IMR-90 (cell line): ENCODE data around the gene C5orf24. TPM values are rescaled to one million over a fixed set of nuclear protein-coding genes. Genes with fewer than 3 reads are reported as not detected.

ENCODE experiments used
- ATAC-seq: fragments of 200-7000 bp; cut with Tn5 transposase; 2 replicates; pipeline ENCODE4 v1.9.1; 2020; ENCODE audit warnings: low read depth, mild to moderate bottlenecking, moderate library complexity
- BruUV-seq: library from RNA; stranded (reverse); fragments of 400-500 nt; replicated peaks from 2 replicates; lab custom pipeline; 2021; lab: Mats Ljungman, UMichigan
- CTCF ChIA-PET: fragments of 300-600 bp; formaldehyde crosslinking; extraction: SDS; loops from one replicate; lab custom pipeline; 2021; ENCODE audit warnings: antibody characterized with exemption; lab: Yijun Ruan, JAX
- POLR2A ChIA-PET: fragments of 300-600 bp; sonication (Branson Sonifier 250); formaldehyde crosslinking; loops from one replicate; lab custom pipeline; 2022; ENCODE audit warnings: antibody characterized with exemption; ENCODE audit not compliant: unreplicated experiment; lab: Charles Lee
- DNase-seq: peaks from one replicate; pipeline ENCODE4 v3.0.0; 2013
- H2AFZ ChIP-seq: replicated peaks from 2 replicates; pipeline ENCODE3; 2013; ENCODE audit warnings: low read length, mild to moderate bottlenecking; ENCODE audit not compliant: poor library complexity
- H2AK5ac ChIP-seq: 2 replicates; pipeline ENCODE4 v1.6.1; 2013; ENCODE audit warnings: low read depth, low read length, inconsistent platforms
- H2AK9ac ChIP-seq: replicated peaks from 2 replicates; pipeline ENCODE3; 2013; ENCODE audit warnings: mild to moderate bottlenecking, low read depth, low read length, moderate library complexity; ENCODE audit not compliant: poor library complexity
- H2BK120ac ChIP-seq: 2 replicates; pipeline ENCODE4 v1.6.1; 2013; ENCODE audit warnings: low read depth, low read length, inconsistent platforms
- H2BK15ac ChIP-seq: 3 replicates; pipeline ENCODE4 v1.6.1; 2013; ENCODE audit warnings: low read depth, low read length, inconsistent platforms
- H2BK20ac ChIP-seq: 2 replicates; pipeline ENCODE4 v1.6.1; 2013; ENCODE audit warnings: low read depth, mild to moderate bottlenecking, inconsistent platforms, low read length, moderate library complexity
- H2BK5ac ChIP-seq: 2 replicates; pipeline ENCODE4 v1.6.1; 2013; ENCODE audit warnings: mild to moderate bottlenecking, low read depth, low read length, inconsistent platforms; ENCODE audit not compliant: poor library complexity, severe bottlenecking
- H3K14ac ChIP-seq: replicated peaks from 2 replicates; pipeline ENCODE4 v1.6.1; 2013; ENCODE audit warnings: low read depth, low read length, inconsistent platforms
- H3K18ac ChIP-seq: 2 replicates; pipeline ENCODE4 v1.6.1; 2013; ENCODE audit warnings: low read depth, low read length, control low read depth
- H3K23ac ChIP-seq: 2 replicates; pipeline ENCODE4 v1.6.1; 2013; ENCODE audit warnings: low read depth, low read length, inconsistent platforms
- H3K27ac ChIP-seq: 2 replicates; pipeline ENCODE4 v1.5.1; 2013; ENCODE audit warnings: mild to moderate bottlenecking, control low read depth, low read length; ENCODE audit not compliant: insufficient read depth
- H3K27me3 ChIP-seq: 2 replicates; pipeline ENCODE4 v1.6.1; 2013; ENCODE audit warnings: low read length; ENCODE audit not compliant: control insufficient read depth, insufficient read depth
- H3K36me3 ChIP-seq: 2 replicates; pipeline ENCODE4 v1.6.1; 2013; ENCODE audit warnings: low read length, mixed read lengths; ENCODE audit not compliant: control insufficient read depth, insufficient read depth
- H3K4ac ChIP-seq: 2 replicates; pipeline ENCODE4 v1.6.1; 2013; ENCODE audit warnings: low read depth, low read length, inconsistent platforms
- H3K4me1 ChIP-seq: 2 replicates; pipeline ENCODE4 v1.6.1; 2013; ENCODE audit warnings: low read length, mixed read lengths; ENCODE audit not compliant: control insufficient read depth, insufficient read depth
- H3K4me2 ChIP-seq: 2 replicates; pipeline ENCODE4 v1.6.1; 2013; ENCODE audit warnings: low read depth, mild to moderate bottlenecking, control low read depth, low read length, moderate library complexity
- H3K4me3 ChIP-seq: 2 replicates; pipeline ENCODE4 v1.5.1; 2013; ENCODE audit warnings: low read depth, mild to moderate bottlenecking, control low read depth, low read length, moderate library complexity; ENCODE audit not compliant: insufficient read depth
- H3K56ac ChIP-seq: 2 replicates; pipeline ENCODE4 v1.6.1; 2013; ENCODE audit warnings: low read length, inconsistent platforms; ENCODE audit not compliant: insufficient read depth; ENCODE audit errors: extremely low read depth
- H3K79me1 ChIP-seq, 2 experiments: 2 replicates each; pipeline ENCODE4 v1.6.1; 2013; ENCODE audit warnings: low read length in 2 of 2, inconsistent platforms in 1 of 2, low read depth in 1 of 2
- H3K9ac ChIP-seq: 2 replicates; pipeline ENCODE4 v1.6.1; 2013; ENCODE audit warnings: low read depth, low read length, control low read depth
- H3K9me1 ChIP-seq: 2 replicates; pipeline ENCODE4 v1.6.1; 2013; ENCODE audit warnings: low read length, inconsistent platforms; ENCODE audit not compliant: insufficient read depth
- H3K9me3 ChIP-seq: 2 replicates; pipeline ENCODE4 v1.6.1; 2013; ENCODE audit warnings: low read length; ENCODE audit not compliant: control insufficient read depth, insufficient read depth
- H4K20me1 ChIP-seq: 2 replicates; pipeline ENCODE4 v1.6.1; 2013; ENCODE audit warnings: low read length, inconsistent platforms; ENCODE audit not compliant: insufficient read depth
- H4K5ac ChIP-seq: 2 replicates; pipeline ENCODE4 v1.6.1; 2013; ENCODE audit warnings: mild to moderate bottlenecking, low read depth, low read length, control low read depth
- H4K8ac ChIP-seq, 2 experiments: 2 replicates each; pipeline ENCODE4 v1.6.1; 2013; ENCODE audit warnings: low read depth in 2 of 2, low read length in 2 of 2, control low read depth in 1 of 2, inconsistent platforms in 1 of 2
- H4K91ac ChIP-seq: 2 replicates; pipeline ENCODE4 v1.6.1; 2013; ENCODE audit warnings: low read depth, low read length, inconsistent platforms; ENCODE audit not compliant: insufficient read depth
- BHLHE40 ChIP-seq: fragments of 150-350 bp; IDR thresholded peaks from 2 replicates; pipeline ENCODE4 v1.6.1; 2016; ENCODE audit warnings: mild to moderate bottlenecking, low read depth, low read length
- CEBPB ChIP-seq: IDR thresholded peaks from 2 replicates; pipeline ENCODE4 v1.6.1; 2012; ENCODE audit warnings: low read depth, low read length, improper control_type of control experiment
- CHD1 ChIP-seq: IDR thresholded peaks from 2 replicates; pipeline ENCODE4 v1.6.1; 2012; ENCODE audit warnings: low read depth, low read length, improper control_type of control experiment
- FOS ChIP-seq: fragments of 150-350 bp; IDR thresholded peaks from 2 replicates; pipeline ENCODE4 v1.6.1; 2016; ENCODE audit warnings: low read depth, low read length
- MAFK ChIP-seq: IDR thresholded peaks from 2 replicates; pipeline ENCODE4 v1.6.1; 2012; ENCODE audit warnings: low read depth, low read length, improper control_type of control experiment
- MAZ ChIP-seq: IDR thresholded peaks from 2 replicates; pipeline ENCODE4 v1.6.1; 2012; ENCODE audit warnings: low read depth, mild to moderate bottlenecking, low read length, improper control_type of control experiment, moderate library complexity, borderline replicate concordance
- MXI1 ChIP-seq: IDR thresholded peaks from 2 replicates; pipeline ENCODE4 v1.6.1; 2012; ENCODE audit warnings: low read depth, mild to moderate bottlenecking, low read length, moderate library complexity, borderline replicate concordance
- NFE2L2 ChIP-seq: fragments of 150-350 bp; IDR thresholded peaks from 2 replicates; pipeline ENCODE4 v1.6.1; 2016; ENCODE audit warnings: low read depth, mild to moderate bottlenecking, low read length
- POLR2A ChIP-seq: IDR thresholded peaks from 2 replicates; pipeline ENCODE4 v1.6.1; 2012; ENCODE audit warnings: mild to moderate bottlenecking, low read depth, low read length
- RCOR1 ChIP-seq: IDR thresholded peaks from 2 replicates; pipeline ENCODE4 v1.6.1; 2012; ENCODE audit warnings: mild to moderate bottlenecking, low read length, improper control_type of control experiment; ENCODE audit not compliant: insufficient replicate concordance
- SMC3 ChIP-seq: fragments of 150-350 bp; IDR thresholded peaks from 2 replicates; pipeline ENCODE4 v1.6.1; 2016; ENCODE audit warnings: low read depth, mild to moderate bottlenecking, antibody characterized with exemption, low read length, moderate library complexity
- WGBS, 2 experiments: methylation state at CpG; one replicate each; pipeline versions ENCODE4 v1.1.5 to v1.1.7; 2013; ENCODE audit warnings: missing lambda C conversion rate in 2 of 2; ENCODE audit not compliant: insufficient read length in 1 of 2; ENCODE audit errors: extremely low coverage in 2 of 2; 5-methylcytosine and 5-hydroxymethylcytosine counted together
- dilution Hi-C: fragments of 300-500 bp; cut with HindIII; formaldehyde crosslinking; loops from one replicate; pipeline ENCODE4 v1.14.3; 2018; ENCODE audit warnings: low sequenced_read_pairs; ENCODE audit not compliant: unreplicated experiment
- in situ Hi-C: fragments of 300-500 bp; cut with MboI; formaldehyde crosslinking; loops from 3 replicates; pipeline ENCODE4 v1.14.3; 2019; ENCODE audit warnings: low sequenced_read_pairs, inconsistent platforms, mixed read lengths
- intact Hi-C: fragments of 100-400 bp; cut with micrococcal nuclease; formaldehyde crosslinking; loops from 2 replicates; pipeline ENCODE4 v1.10.0; 2022
- polyA plus RNA-seq, 3 experiments: library from polyadenylated mRNA; depleted of rRNA; stranded (reverse); fragments of >200 nt; gene quantifications; 2 replicates each; pipeline ENCODE4 v1.2.3, GENCODE V29; 2012; ENCODE audit warnings: low replicate concordance in 1 of 3
- total RNA-seq: library from RNA; depleted of rRNA; stranded (reverse); fragments of >200 nt; gene quantifications from 2 replicates; pipeline ENCODE4 v1.2.3, GENCODE V29; 2012
- TF ChIP-seq, protein P1 (sequence below): fragments of 150-350 bp; IDR thresholded peaks from 2 replicates; pipeline ENCODE4 v1.6.1; 2017; ENCODE audit warnings: mild to moderate bottlenecking, antibody characterized with exemption, low read length, low read depth
- TF ChIP-seq, protein P2 (sequence below): conservative IDR thresholded peaks from 2 replicates; pipeline ENCODE4 v1.5.1; 2012; ENCODE audit warnings: mild to moderate bottlenecking, low read depth, low read length, improper control_type of control experiment

C5orf24 gene
- total and polyA plus RNA-seq, 2 of the 4 experiments (the other 2 are of a cell fraction): 29.8 to 44.9 TPM

- Histone ChIP-seq H3K27ac (no peak overlapping the region), H3K27me3 (no peaks in the 10 kb centered on the region), H2AFZ (no peak overlapping the region), H2BK15ac (no peak overlapping the region), H3K4me3 (no peak overlapping the region), H3K14ac (no peak overlapping the region), H3K9me3 (no peaks in the 10 kb centered on the region), H3K4me2 (no peak overlapping the region), H4K20me1 (no peaks in the 10 kb centered on the region; the same call in 1 of the 2 replicates), H3K36me3 (peaks cover 47% of the 10 kb centered on the region), H3K23ac (no peak overlapping the region), H3K9me1 (0 out of 2 replicates have a peak, but pooled peaks cover 3% of the 10 kb centered on the region), H4K5ac (no peak overlapping the region), H3K9ac (no peak overlapping the region), H2BK20ac (no peak overlapping the region), H2AK5ac (no peak overlapping the region), H2AK9ac (no peak overlapping the region), H2BK120ac (no peak overlapping the region), H4K8ac (no peak overlapping the region), H3K56ac (no peak overlapping the region), H2BK5ac (no peak overlapping the region), H3K4me1 (peaks cover 2% of the 10 kb centered on the region; the same call in 1 of the 2 replicates), H3K4ac (no peak overlapping the region), H3K79me1 (peaks cover 12% of the 10 kb centered on the region in 2 experiments), H3K18ac (no peak overlapping the region), H4K91ac (no peak overlapping the region)
- ATAC-seq: no peak
- POLR2A ChIA-PET: no interaction called here
- no TSS peak for BruUV-seq
- intact Hi-C loops: loop anchor here (10.0 kb wide), 1 partner anchor 114 kb away; no protein-coding TSS in a partner anchor
- CTCF ChIA-PET: no interaction called here
- no peak for DNase-seq
- no CpG with 5 or more reads among the region's 5 CpGs for WGBS, 2 experiments
- in situ Hi-C loops: no loop called here
- no peak for TF ChIP-seq MXI1
- no peak for TF ChIP-seq POLR2A
- TF ChIP-seq, protein P1, sequence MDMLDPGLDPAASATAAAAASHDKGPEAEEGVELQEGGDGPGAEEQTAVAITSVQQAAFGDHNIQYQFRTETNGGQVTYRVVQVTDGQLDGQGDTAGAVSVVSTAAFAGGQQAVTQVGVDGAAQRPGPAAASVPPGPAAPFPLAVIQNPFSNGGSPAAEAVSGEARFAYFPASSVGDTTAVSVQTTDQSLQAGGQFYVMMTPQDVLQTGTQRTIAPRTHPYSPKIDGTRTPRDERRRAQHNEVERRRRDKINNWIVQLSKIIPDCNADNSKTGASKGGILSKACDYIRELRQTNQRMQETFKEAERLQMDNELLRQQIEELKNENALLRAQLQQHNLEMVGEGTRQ: no peak
- TF ChIP-seq RCOR1: no peak
- TF ChIP-seq CEBPB: no peak
- TF ChIP-seq, protein P2, sequence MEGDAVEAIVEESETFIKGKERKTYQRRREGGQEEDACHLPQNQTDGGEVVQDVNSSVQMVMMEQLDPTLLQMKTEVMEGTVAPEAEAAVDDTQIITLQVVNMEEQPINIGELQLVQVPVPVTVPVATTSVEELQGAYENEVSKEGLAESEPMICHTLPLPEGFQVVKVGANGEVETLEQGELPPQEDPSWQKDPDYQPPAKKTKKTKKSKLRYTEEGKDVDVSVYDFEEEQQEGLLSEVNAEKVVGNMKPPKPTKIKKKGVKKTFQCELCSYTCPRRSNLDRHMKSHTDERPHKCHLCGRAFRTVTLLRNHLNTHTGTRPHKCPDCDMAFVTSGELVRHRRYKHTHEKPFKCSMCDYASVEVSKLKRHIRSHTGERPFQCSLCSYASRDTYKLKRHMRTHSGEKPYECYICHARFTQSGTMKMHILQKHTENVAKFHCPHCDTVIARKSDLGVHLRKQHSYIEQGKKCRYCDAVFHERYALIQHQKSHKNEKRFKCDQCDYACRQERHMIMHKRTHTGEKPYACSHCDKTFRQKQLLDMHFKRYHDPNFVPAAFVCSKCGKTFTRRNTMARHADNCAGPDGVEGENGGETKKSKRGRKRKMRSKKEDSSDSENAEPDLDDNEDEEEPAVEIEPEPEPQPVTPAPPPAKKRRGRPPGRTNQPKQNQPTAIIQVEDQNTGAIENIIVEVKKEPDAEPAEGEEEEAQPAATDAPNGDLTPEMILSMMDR: no peak
- no peak for TF ChIP-seq MAFK
- TF ChIP-seq NFE2L2: no peak
- TF ChIP-seq FOS: no peak
- TF ChIP-seq CHD1: no peak
- no peak for TF ChIP-seq MAZ
- no peak for TF ChIP-seq BHLHE40
- TF ChIP-seq SMC3: no peak
- dilution Hi-C loops: no loop called here
These were observed 47.3 kb upstream of the C5orf24 start for GRCh38 chr5:134798468-134798867.
